ENCODE results near the gene SPTA1.

- TF ChIP-seq POLR2A (IDR thresholded peaks at IDR 0.05; ENCODE audit: low read depth, low read length), result no peak
- TF ChIP-seq CTCF (conservative IDR thresholded peaks at IDR 0.05; ENCODE audit: low read depth, low read length), result no peak
- no peak for TF ChIP-seq RAD21 (IDR thresholded peaks at IDR 0.05; ENCODE audit: low read length)
- no peak for TF ChIP-seq MAFK (IDR thresholded peaks at IDR 0.05; ENCODE audit: low read depth, low read length)
- no peak for TF ChIP-seq MXI1 (IDR thresholded peaks at IDR 0.05; ENCODE audit: borderline replicate concordance, low read depth, low read length)
Measured at GRCh38 chr1:158646465-158646864, 40.0 kb downstream of the SPTA1 start.

Data from IMR-90 (cell line).